KMS-11 (cell line): ENCODE results near the gene CCDC107.

Source experiments
- H2AFZ ChIP-seq: fragments of 200-600 bp; sonication (generic); 2 replicates; pipeline ENCODE4 v1.6.1; 2016; ENCODE audit warnings: antibody characterized with exemption, mixed run types, low read depth
- H3K27ac ChIP-seq: fragments of 200-600 bp; sonication (generic); 2 replicates; pipeline ENCODE4 v1.6.1; 2016; ENCODE audit warnings: mild to moderate bottlenecking, mixed run types
- H3K27me3 ChIP-seq: fragments of 200-600 bp; sonication (generic); 2 replicates; pipeline ENCODE4 v1.6.1; 2017; ENCODE audit warnings: mild to moderate bottlenecking, low read depth, mixed run types, moderate library complexity; ENCODE audit not compliant: insufficient read depth
- H3K36me3 ChIP-seq: fragments of 200-600 bp; sonication (generic); 2 replicates; pipeline ENCODE4 v1.6.1; 2017; ENCODE audit warnings: mild to moderate bottlenecking, mixed run types; ENCODE audit not compliant: insufficient read depth
- H3K4me1 ChIP-seq: fragments of 200-600 bp; sonication (generic); 2 replicates; pipeline ENCODE4 v1.6.1; 2016; ENCODE audit warnings: mild to moderate bottlenecking, low read depth, mixed run types; ENCODE audit not compliant: poor library complexity, severe bottlenecking
- H3K4me2 ChIP-seq: fragments of 200-600 bp; sonication (generic); 2 replicates; pipeline ENCODE4 v1.7.0; 2016; ENCODE audit warnings: mild to moderate bottlenecking, mixed run types
- H3K4me3 ChIP-seq: fragments of 200-600 bp; sonication (generic); IDR thresholded peaks from 2 replicates; pipeline ENCODE4 v1.6.1; 2017; ENCODE audit warnings: low read depth, low read length, mixed read lengths; ENCODE audit not compliant: insufficient read depth
- H3K79me2 ChIP-seq: fragments of 200-600 bp; sonication (generic); 2 replicates; pipeline ENCODE4 v1.6.1; 2016; ENCODE audit warnings: low read depth, mixed run types; ENCODE audit not compliant: insufficient read depth
- H3K9ac ChIP-seq: fragments of 200-600 bp; sonication (generic); 2 replicates; pipeline ENCODE4 v1.6.1; 2016; ENCODE audit warnings: mild to moderate bottlenecking, mixed run types
- H4K20me1 ChIP-seq: fragments of 200-600 bp; sonication (generic); 2 replicates; pipeline ENCODE4 v1.6.1; 2016; ENCODE audit warnings: mild to moderate bottlenecking, mixed run types; ENCODE audit not compliant: insufficient read depth
- CTCF ChIP-seq: fragments of 200-600 bp; sonication (generic); conservative IDR thresholded peaks from 2 replicates; pipeline ENCODE4 v1.6.1; 2017; ENCODE audit warnings: low read depth, mild to moderate bottlenecking, antibody characterized with exemption, low read length, moderate library complexity, mixed read lengths

CCDC107 gene

DNA sequence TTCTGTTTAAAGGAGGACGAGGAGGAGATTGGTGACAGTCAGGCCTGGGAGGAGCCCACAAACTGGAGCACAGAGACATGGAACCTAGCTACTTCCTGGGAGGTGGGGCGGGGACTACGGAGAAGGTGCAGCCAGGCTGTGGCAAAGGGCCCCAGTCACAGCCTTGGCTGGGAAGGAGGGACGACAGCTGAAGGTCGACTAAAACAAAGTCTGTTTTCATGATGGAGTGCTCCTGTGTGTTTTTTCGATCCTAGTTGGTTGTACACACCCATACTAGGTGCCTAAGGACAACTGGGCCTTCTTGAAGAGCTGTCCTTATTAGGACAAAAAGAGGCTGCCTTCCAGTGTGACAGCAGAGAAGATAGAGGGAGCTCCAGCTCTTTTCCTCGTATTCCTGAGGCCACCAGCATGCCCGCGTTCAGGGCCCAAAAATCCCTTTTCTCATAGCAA, 2.9 kb downstream of the CCDC107 start:
- Histone ChIP-seq H3K79me2 (no peaks in the 10 kb centered on the region; the same call in 1 of the 2 replicates), H3K9ac (no peak overlapping the region), H3K27ac (no peak overlapping the region), H3K36me3 (no peaks in the 10 kb centered on the region), H3K27me3 (no peaks in the 10 kb centered on the region), H3K4me2 (no peak overlapping the region), H2AFZ (no peak overlapping the region), H3K4me1 (peaks cover 28% of the 10 kb centered on the region), H4K20me1 (no peaks in the 10 kb centered on the region), H3K4me3 (no peak overlapping the region)
- TF ChIP-seq CTCF: no peak

- H4K20me1 ChIP-seq: no peaks in the 10 kb centered on the region
- no peaks in the 10 kb centered on the region for H3K36me3 ChIP-seq
- H3K79me2 ChIP-seq: no peaks in the 10 kb centered on the region; the same call in 1 of the 2 replicates
- no peak overlapping the region for H3K9ac ChIP-seq
- H3K4me1 ChIP-seq: peaks cover 31% of the 10 kb centered on the region
- H2AFZ ChIP-seq: no peak overlapping the region
- H3K4me3 ChIP-seq: no peak overlapping the region
- H3K27ac ChIP-seq: no peak overlapping the region
- H3K4me2 ChIP-seq: no peak overlapping the region
- H3K27me3 ChIP-seq: no peaks in the 10 kb centered on the region
- TF ChIP-seq CTCF: no peak
Measured at GRCh38 chr9:35661756-35662350, 3.8 kb downstream of the CCDC107 start.

GRCh38 chr9:35662437-35662836, 4.3 kb downstream of the CCDC107 start:
- Histone ChIP-seq H3K4me2 (no peak overlapping the region), H3K9ac (no peak overlapping the region), H3K4me3 (no peak overlapping the region)

GRCh38 chr9:35664531-35665470, 6.7 kb downstream of the CCDC107 start, which contains the start of gene ARHGEF39:
TSS of gene ARHGEF39 (minus strand) at chr9:35665195. CDS start at chr9:35665169, 26 bp downstream.
- Histone ChIP-seq H3K4me1 (peaks cover 16% of the 10 kb centered on the region), H3K4me2 (peak within 1 kb of the TSS; percentile 60), H3K4me3 (no peak within 1 kb of the TSS), H4K20me1 (no peaks in the 10 kb centered on the region), H3K27ac (no peak within 1 kb of the TSS), H2AFZ (peak within 1 kb of the TSS; percentile 39; the same call in 1 of the 2 replicates), H3K27me3 (no peaks in the 10 kb centered on the region), H3K9ac (peak within 1 kb of the TSS; percentile 51; the same call in 1 of the 2 replicates), H3K79me2 (no peaks in the 10 kb centered on the region), H3K36me3 (no peaks in the 10 kb centered on the region)
- no peak for TF ChIP-seq CTCF

More at GRCh38 chr9:35662437-35662836, 4.3 kb downstream of the CCDC107 start:
- no peak for TF ChIP-seq CTCF
- Histone ChIP-seq H3K36me3 (no peaks in the 10 kb centered on the region), H3K27ac (no peak overlapping the region), H3K4me1 (peaks cover 27% of the 10 kb centered on the region), H4K20me1 (no peaks in the 10 kb centered on the region), H3K79me2 (no peaks in the 10 kb centered on the region; the same call in 1 of the 2 replicates), H3K27me3 (no peaks in the 10 kb centered on the region), H2AFZ (no peak overlapping the region)
